Hematopoietic multipotent progenitor cell treated with erythropoietin and hydrocortisone succinate and interleukin-3 and kit ligand, for 6 days (in vitro differentiated cells): ENCODE results near the gene ANKIB1.
"Not testable (repeated sequence)": the region's sequence is repeated elsewhere in the genome, so short reads cannot be mapped to it uniquely, and the experiment has no call there.

Experiments used
- DNase-seq: peaks from one replicate; pipeline ENCODE4 v3.0.0-alpha.2; 2015

ANKIB1 gene

DNA sequence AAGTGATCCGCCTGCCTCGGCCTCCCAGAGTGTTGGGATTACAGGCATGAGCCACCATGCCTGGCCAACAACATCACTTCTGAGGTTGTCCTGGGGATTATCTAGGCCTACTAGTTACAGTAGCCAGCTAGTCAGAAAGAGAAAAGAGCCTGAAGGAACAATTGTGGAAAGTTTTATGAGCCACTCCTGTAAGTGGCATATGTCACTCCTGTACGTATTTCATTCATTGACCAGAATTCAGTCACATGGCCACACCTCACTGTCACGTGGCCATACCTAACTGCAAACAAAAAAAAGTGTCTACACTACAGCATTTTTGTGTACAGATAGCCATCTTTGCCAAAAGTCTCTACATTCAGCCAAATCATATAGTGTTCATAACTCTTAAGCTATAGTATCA is 85.7 kb downstream of the ANKIB1 start:
- no peak for DNase-seq

DNA sequence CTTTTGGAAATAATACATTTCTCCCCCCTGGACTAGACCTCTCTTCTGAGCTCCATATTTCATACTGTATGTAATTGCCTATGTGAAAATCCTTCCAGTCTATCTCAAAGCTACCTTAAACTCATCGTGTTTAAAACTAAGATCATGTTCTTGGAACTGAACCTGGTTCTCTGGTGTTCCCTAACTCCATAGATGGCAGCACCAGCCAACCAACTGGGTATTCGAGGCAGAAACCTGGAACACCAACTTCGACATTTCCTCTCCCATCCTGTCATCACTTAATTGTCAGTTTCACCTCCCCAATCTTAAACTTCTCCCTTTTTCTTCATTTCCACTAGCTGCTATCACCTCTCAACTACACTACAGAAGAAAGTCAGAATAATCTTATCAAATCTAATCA is 87.0 kb downstream of the ANKIB1 start:
- no peak for DNase-seq

DNA sequence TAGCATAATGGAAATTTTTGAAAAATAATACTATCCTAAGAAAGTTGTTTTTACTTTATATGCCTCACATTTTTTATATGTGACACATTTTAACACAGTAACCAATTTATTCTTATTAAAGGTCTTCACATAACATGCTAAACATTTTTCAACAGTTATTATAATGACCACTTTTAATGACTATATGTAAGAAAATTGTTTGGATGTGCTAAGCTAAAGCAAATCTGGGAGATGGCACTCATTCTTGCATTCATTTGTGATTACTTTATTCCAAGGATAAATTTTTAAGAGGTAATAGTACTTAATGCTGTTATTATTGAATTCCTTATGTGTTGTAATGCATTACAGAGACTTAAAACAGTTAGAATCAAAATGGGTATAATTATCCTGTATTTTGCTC is 88.1 kb downstream of the ANKIB1 start:
- DNase-seq: no peak

DNA sequence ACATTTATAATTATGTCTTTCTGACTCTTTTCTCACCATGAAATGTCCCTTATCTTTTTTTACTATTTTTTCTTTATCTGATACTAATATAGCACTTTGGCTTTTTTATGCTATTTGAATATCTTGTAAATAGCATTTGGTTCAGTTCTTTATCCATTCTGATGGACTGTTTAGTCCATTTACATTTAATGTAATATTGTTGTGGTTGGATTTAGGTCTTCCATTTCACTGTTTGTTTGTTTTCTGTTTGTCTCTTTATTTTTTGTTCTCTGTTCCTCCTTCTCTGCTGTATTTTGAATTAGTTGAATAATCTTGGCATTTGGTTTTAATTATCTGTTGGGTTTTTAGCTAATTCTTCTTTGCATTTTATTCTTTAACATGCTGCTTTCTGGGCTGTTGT is 89.8 kb downstream of the ANKIB1 start:
- DNase-seq: no peak

DNA sequence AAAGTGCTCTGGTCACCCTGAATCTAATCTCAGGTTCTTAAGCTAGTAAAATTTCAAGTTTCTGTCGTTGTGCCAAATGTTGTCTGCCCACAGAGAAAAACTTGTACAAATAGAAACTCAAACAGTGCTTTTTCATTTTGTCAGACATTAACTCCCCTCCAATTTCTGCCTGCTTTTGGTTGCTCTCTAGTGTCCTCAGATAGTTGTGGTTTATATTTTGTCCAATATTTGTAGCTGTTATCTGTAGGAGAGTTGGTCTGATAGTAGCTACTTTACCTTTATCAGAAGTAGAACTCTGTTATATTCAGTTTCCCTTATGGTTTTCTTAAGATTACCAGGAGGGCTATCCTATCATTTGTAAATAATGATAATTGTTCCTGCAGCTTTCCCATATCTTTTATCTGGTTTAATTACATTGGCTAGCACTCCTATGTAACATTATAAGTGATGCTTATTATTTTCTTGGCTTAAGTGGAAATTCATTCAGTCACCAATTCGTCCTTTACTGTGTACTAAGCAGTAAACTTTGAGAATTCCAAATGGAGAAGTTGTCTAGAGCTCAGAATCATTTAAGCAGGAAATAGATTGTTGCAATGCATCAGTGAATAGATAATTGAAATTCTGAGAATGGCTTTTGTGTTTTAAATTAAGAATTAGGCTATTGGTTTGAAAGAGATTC is 91.0 kb downstream of the ANKIB1 start:
- peak; percentile 58 for DNase-seq

DNA sequence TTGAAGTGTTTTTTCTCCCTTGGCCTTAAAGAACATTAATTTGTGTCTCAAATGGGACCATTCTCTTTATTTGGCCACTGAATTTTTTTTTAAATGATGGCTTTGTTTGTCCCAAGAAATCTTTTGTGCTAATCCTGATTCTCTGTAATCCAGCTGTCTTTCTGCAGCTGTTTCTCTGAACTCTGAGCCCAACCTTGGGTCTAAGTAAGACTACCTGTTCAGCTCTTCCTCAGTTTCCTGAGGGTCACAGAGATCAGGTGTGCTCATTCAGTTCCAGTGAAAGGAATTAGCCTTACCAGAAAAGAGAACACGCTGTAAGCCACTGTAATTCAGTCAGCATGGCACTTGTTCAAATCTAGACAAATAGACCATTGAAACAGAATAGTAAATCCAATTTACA is 94.2 kb downstream of the ANKIB1 start:
- DNase-seq: no peak

DNA sequence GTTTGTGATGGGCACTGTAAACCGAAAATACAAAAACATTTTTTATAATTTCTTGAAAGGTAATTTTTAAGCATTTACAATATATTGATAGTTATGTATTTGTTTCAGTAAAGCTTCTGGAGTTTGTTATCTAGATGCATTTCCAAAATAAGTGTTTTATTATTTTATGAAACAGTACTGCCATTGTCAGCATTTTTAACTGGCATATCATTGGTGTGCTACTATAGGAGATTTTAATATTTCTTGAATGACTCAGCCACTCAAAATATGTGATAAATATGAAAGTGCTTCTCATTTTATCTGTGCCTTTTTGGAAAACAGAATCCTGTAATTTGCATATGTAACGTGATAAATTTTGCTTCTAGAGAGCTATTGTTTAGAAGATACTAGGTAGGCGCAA is 97.9 kb downstream of the ANKIB1 start:
- no peak for DNase-seq

DNA sequence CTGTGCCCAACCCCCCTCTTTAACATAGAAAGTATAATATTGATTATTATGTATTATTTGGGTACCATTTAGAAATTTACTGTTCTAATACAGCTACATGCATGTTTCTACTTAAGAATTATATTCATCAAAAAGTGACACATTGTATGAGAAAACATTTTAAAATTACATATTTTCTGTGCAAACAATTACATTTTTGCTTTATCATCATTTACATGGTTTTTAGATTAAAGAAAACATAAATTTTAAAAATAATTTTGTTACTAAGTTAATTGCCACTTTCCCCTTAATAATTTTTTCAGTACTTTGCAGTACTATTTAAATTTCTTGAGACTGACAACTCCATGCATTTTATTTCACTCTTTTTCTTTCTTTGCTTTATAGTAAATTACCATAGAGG is 106.2 kb downstream of the ANKIB1 start:
- no peak for DNase-seq

DNA sequence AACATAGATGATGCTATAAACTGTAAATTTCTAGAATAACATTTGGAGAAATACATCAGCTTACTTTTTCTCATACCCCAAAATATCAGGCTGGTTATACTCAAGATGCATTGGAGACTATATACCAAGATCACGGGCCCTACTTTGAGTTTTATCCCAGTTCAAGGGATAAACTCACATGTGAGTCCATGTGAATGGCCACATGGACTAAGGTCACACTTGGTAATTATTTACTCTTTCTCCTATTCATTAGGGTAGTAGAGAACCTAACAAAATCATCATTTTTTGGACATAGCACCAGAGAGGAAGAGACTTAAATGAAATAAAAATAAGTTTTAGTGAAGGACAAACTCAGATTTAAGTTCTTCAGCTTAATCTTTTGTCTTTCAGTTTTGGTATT is 108.4 kb downstream of the ANKIB1 start:
- DNase-seq: no peak

DNA sequence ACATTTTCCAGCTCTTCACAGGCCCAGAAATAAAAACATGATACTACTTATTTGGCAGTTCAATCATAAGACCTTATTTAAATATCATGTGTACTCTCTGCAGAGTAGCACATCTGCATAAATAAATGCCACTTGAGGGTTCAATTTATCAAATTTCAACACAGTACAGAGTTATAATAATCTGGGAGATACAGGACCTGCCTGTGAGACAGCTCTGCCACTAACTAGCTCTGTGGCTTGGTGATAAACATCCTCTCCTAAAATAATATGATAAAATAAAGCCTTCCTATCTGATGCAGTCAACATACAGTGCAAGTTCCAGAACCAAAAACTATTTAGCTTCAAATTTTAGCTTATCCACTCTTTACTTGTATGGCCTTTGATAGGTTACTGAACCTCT is 110.6 kb downstream of the ANKIB1 start:
- DNase-seq: peak; percentile 53

DNA sequence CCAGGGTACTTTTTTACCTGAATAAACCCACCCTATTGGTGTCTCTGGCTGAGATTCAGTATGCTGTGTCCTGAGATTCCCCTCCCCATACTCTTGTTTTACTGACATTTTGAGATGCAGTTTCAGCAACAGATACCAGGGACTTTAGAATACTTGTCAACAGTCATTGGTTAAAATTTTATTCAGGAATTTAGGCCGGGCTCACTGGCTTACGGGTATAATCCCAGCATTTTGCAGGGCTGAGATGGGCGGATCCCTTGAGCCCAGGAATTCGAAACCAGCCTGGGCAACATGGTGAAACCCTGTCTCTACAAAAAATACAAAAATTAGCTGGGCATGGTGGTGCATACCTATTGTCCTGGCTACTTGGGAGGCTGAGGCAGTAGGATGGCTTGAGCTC is 111.5 kb downstream of the ANKIB1 start:
- no peak for DNase-seq

DNA sequence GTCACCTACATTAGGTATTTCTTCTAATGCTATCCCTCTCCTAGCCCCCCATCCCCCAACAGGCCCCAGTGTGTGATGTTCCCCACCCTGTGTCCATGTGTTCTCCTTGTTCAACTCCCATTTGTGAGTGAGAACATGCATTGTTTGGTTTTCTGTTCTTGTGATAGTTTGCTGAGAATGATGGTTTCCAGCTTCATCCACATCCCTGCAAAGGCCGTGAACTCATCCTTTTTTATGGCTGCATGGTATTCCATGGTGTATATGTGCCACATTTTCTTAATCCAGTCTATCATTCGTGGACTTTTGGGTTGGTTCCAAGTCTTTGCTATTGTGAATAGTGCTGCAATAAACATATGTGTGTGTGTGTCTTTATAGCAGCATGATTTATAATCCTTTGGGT is 113.4 kb downstream of the ANKIB1 start:
- DNase-seq: not testable (repeated sequence)

DNA sequence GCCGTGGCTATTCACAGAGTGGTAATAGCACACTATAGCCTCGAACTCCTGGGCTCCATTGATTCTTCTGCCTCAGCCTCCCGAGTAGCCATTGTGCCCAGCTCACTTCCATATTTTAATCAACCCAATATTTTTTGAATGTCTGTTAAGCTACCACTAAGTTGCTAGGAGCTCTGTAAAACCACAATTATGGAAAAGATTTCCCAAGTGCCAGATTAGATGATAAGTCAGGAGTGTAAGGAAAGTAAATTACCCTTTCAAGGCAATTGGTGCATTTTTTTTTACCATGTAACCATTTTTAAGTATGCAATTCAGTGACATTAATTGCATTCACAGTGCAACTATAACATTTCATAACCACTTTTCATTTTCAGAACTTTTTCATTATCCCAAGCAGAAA is 114.0 kb downstream of the ANKIB1 start:
- DNase-seq: no peak

DNA sequence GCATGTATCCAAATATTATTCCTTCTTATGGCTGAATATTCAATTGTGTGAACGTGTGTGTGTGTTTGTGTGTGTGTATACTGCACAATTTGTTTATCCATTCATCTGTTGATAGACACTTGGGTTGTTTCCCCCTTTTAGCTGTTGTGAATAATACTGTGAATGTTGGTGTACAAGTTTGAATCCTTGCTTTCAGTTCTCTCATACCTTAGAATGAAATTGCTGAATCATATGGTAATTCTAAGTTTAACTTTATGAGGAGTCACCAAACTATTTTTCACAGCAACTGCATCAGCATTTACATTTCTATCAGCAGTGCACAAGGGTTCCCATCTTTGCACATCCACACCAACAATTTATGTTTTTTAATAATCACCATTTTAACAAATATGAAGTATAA is 114.6 kb downstream of the ANKIB1 start:
- DNase-seq: no peak

DNA sequence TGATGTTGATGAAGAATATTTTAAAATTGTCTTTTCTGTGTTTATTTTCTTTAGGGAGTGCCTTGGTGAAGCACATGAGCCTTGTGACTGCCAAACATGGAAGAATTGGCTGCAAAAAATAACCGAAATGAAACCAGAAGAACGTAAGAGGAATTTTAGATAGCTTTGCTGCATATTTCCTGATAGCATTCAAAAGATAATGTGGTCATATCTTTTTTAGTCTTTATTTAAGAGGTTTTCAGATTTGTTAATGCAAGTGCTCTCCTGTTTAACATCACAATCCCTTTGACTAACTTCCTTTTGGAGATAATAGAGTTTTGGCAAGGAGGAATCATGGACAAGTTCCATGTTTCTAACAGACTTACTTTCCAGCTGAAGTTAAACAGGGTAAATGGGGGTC is 116.4 kb downstream of the ANKIB1 start:
- DNase-seq: no peak

DNA sequence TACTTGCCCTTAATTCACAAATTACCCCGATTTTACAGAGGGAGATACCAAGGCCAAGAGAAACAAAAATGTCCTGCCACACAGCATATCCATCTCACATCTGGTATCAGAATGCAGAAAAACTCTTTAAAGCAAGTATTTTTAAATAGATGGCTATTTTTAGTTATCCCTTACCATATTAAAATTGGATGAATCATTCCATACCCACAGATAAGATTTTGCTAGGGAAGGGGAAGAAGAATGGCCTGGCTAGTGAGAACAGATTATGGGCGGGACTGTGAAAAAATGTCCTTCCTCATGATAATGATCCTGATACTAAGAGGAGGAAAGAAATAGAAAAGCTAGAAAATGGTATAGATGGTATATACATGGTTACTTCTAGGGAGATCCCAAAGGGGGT is 121.0 kb downstream of the ANKIB1 start:
- no peak for DNase-seq

DNA sequence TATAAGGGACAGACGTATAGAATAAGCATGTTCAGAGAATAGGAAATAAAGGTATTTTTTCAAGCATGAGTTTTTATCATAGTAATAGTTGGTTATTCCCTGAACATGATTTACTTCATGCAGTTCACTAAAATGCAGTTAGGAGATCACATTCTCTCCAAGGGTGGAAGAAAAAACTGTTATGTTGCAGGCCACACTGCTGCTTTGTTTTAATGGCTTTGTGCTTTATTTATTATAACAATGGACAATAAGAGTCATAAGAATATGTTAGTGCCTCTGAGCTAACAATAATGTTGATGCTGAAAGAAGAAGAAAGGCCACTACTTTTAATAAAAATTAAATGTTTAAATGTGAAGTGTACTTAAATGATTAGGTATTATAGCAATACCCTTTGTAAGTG is 123.0 kb downstream of the ANKIB1 start:
- no peak for DNase-seq

DNA sequence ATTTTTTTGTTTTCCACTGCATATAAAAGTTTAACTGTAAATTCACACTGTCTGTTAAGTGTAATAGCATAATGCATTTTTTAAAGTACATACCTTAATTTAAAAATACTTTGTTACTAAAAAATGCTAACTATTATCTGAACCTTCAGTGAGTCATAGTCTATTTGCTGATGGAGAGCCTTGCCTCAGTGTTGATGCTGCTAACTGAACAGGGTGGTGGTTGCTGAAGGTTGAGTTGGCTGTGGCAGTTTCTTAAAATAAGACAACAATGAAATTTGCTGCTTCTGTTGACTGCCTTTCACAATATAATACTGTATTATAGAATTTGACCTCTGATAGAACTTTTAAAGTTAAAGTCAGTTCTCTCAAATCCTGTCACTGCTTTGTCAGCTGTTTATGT is 129.2 kb downstream of the ANKIB1 start:
- no peak for DNase-seq

DNA sequence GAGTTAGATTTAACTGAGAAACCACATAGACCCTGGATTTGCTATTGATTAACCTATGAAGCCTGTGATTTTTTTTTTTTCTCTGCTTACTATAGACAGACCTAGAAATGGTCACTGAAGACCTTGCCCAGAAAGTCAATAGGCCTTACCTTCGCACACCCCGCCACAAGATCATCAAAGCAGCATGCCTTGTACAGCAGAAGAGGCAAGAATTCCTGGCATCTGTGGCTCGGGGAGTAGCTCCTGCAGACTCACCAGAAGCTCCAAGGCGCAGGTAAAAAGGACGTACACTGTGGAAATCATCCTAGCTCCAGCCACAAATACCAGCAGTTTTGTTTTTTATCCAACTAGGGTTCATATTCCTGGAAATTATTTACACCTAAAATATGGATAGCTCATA is 145.3 kb downstream of the ANKIB1 start:
- DNase-seq: no peak

DNA sequence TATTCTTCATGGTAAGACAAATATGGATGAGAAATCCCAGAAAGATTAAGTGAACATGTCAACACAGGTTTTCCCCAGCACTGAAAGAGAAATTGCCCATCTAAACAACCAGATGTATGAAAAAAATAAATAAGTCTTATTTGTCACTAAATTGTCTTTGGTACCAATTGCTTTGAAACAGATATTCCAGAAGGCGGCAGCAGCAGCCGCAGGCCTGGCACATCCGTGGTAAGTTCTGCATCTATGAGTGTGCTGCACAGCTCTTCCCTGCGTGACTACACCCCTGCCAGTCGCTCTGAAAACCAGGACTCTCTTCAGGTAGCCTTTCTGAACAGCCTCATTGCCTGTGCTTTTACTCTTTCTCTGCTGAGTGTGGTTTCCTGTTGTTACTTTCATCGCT is 151.8 kb downstream of the ANKIB1 start:
- DNase-seq: no peak

DNA sequence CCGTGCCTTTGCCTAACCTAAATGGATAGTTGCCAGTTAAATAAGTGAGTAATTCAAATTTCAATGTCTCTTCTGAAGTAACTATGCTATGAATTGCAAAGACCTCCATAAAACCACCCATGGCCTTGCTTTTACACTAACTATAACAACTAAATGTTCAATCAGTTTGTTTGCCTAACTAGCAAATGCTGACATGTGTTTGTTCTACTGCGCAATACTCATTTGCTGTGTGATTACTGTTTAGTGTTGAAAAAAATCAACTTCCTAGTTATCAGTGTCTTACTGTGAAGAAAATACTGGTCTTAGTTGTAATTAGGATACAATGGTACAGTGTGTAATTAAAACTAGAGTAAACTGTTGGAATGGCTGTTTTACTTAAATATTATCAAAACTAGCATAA is 154.2 kb downstream of the ANKIB1 start:
- no peak for DNase-seq

DNA sequence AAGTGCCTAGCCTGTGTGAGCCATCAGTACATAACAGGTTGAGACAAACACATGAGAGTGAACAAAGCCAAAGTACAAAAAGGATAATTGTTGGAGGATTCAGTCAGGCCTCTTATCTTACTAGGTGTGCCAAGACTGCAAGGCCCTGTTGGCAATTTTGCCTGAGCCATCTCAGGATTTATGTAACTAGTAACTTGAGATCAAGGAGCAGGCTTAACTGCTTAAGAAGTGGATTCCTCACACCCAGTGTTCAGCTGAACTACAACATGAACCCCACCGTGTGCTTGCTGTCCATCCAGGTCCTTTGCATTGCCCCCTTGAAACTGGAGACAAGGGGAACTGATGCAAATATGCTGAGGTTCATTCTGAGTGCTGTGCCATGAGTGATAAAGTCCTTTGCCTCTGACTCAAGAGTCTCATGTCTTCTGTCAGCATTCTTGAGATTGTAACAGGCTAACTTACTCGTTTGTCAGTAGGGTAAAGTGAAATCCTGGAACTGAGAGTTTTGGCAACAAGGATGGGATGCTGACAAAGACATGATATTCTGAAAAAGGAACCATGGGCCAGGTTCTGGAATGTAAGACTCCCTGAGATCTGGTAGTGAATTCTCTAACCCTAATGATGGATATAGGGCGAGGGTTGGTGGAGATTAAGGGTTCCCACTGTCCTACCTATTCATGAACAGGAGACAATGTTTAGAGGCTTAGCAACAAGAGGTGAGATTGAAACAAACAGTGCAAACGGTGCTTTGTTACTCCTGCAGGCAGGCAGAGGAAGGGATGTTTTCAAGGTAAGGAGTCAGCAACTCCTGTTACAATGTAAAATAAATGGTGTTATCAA is 157.4 kb downstream of the ANKIB1 start:
- DNase-seq: no peak

DNA sequence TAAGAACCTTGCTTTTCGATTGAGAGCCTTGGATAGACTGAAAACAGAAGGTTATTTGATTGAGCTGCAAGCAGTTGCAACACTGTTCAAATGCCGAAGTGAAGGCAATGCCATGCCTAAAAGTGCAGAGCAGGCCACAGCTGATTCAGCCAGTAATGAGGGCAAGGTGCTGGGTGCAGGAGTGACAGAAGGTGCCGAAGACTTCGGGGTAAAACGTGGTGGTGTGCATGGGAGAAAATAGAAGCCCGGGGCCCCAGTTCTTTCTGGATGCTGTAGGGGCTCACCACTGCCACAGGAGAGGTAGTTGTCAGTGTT is 157.9 kb downstream of the ANKIB1 start:
- no peak for DNase-seq

DNA sequence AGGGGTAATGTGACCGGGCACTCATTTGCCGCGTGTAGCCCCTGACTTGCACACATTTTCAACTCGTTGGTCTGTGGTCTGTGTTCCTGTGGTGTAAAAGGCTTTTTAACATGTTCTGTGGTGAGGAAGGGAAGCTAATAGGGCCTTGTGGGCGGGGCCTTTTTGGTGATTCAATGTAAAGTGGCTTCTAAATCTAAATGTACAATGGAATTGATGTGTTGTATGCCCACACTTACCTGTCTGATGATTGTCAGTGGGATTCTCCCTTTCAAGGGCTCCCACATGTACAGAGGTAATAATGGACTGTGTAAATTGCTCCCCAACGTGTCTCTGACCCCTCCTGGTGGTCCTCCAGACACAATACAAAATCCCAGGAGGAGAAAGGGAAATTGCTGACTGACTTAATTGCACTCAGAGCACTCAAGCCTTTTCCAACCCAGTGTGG is 158.4 kb downstream of the ANKIB1 start:
- DNase-seq: peak; percentile 79

DNA sequence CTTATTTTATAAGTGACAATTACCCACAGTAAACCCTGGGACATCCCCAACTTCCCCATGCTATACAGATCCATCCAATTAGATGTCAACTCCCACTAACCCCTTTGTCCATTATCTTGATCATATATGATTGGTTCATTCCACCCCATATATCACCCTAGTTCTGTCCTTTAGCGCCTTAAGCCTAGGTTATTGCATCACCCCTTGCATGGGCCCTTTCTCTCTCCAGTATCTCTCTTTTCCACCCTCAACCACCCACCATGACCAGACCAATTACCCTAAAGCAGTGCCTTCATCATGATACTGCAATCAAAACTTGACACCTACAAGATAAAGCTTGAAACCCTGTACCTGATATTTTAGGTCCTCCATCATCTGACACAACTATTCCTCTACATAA is 163.6 kb downstream of the ANKIB1 start:
- no peak for DNase-seq
